Measurements from ENCODE around the gene MOK.

- no peak for TF ChIP-seq CTCF (conservative IDR thresholded peaks at IDR 0.05)
- no peak for TF ChIP-seq ZFX (IDR thresholded peaks at IDR 0.05)
These were observed 74.3 kb downstream of the MOK start for GRCh38 chr14:102230481-102231210.

All from C4-2B (cell line).